Sigmoid colon (tissue), 4 donors: ENCODE data around the gene GBX2.

Source experiments
- CTCF ChIP-seq, 4 experiments: fragments of 450-650 bp in 3 of 4; fragments of 200-600 bp in 1 of 4; IDR thresholded peaks; one replicate each; pipeline ENCODE4 v1.5.1; 2016 to 2019; ENCODE audit warnings: antibody characterized with exemption in 4 of 4, mild to moderate bottlenecking in 3 of 4, moderate library complexity in 2 of 4
- EP300 ChIP-seq, 4 donors: sonication (generic); formaldehyde crosslinking; IDR thresholded peaks; one replicate each; pipeline ENCODE4 v1.6.1; 2017; ENCODE audit warnings: antibody characterized with exemption in 4 of 4
- POLR2A ChIP-seq, 2 donors: fragments of 450-650 bp; IDR thresholded peaks; one replicate each; pipeline ENCODE4 v1.6.1; 2016; ENCODE audit warnings: antibody characterized with exemption in 2 of 2, mild to moderate bottlenecking in 2 of 2, moderate library complexity in 2 of 2
- POLR2AphosphoS5 ChIP-seq, 4 donors: sonication (generic); formaldehyde crosslinking; IDR thresholded peaks; one replicate each; pipeline ENCODE4 v1.6.1; 2017; ENCODE audit warnings: antibody characterized with exemption in 4 of 4

GRCh38 chr2:236200378-236200777, 32.2 kb upstream of the GBX2 start:
- TF ChIP-seq POLR2A (IDR thresholded peaks at IDR 0.05), result no peak
- TF ChIP-seq CTCF (IDR thresholded peaks at IDR 0.05), result no peak
- no peak for TF ChIP-seq EP300 (IDR thresholded peaks at IDR 0.05)
- TF ChIP-seq POLR2AphosphoS5 (IDR thresholded peaks at IDR 0.05), result no peak
